SK-N-MC (cell line): ENCODE data around the gene IQSEC3.

Experiments
- DNase-seq: peaks from one replicate; pipeline ENCODE4 v3.0.0-alpha.2; 2011; ENCODE audit warnings: low read depth, low spot score
- H3K27ac ChIP-seq: fragments of 200-600 bp; sonication (generic); 2 replicates; pipeline ENCODE4 v1.5.1; 2016; ENCODE audit warnings: mixed run types
- H3K36me3 ChIP-seq: fragments of 200-600 bp; sonication (generic); 2 replicates; pipeline ENCODE4 v1.6.1; 2017; ENCODE audit warnings: antibody characterized with exemption, low read length, mixed read lengths; ENCODE audit not compliant: insufficient read depth
- H3K4me3 ChIP-seq: fragments of 200-600 bp; sonication (generic); 2 replicates; pipeline ENCODE4 v1.5.1; 2016
- H3K9ac ChIP-seq: fragments of 200-600 bp; sonication (generic); 2 replicates; pipeline ENCODE4 v1.8.0; 2017; ENCODE audit warnings: mixed run types, mixed read lengths; ENCODE audit not compliant: insufficient read length
- H3K9me3 ChIP-seq: fragments of 200-600 bp; sonication (generic); 2 replicates; pipeline ENCODE4 v1.6.1; 2017; ENCODE audit warnings: low read depth, mild to moderate bottlenecking, antibody characterized with exemption, low read length, moderate library complexity, mixed read lengths
- EZH2 ChIP-seq: fragments of 200-600 bp; sonication (generic); IDR thresholded peaks from one replicate; pipeline ENCODE4 v1.6.1; 2017; ENCODE audit warnings: antibody characterized with exemption
- FOXP2 ChIP-seq: optimal IDR thresholded peaks from 2 replicates; pipeline ENCODE3; 2011; ENCODE audit warnings: mild to moderate bottlenecking, moderate library complexity; ENCODE audit not compliant: insufficient read depth; ENCODE audit errors: extremely low read length, control extremely low read depth
- POLR2AphosphoS5 ChIP-seq: IDR thresholded peaks from 2 replicates; pipeline ENCODE4 v1.6.1; 2012; ENCODE audit warnings: mild to moderate bottlenecking, low read depth, low read length, borderline replicate concordance

IQSEC3 gene

DNA sequence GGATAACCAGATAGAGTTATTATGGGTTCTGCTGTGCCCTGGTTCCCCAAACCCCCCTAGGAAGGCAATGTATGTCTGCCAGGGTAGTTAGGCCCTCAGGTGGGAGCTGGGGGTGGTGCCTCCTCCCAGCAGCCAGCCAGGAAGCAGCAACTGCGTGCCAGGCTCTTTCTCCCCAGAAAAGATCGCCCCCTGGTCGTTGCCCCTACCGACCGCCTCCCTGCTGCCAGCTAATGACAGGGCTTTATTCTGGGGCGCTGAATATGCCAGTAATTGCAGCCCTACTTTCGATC lies 36.3 kb downstream of the IQSEC3 start:
- H3K9me3 ChIP-seq, result no peaks in the 10 kb centered on the region
- H3K9ac ChIP-seq, result no peak overlapping the region
- H3K27ac ChIP-seq, result no peak overlapping the region
- no peak overlapping the region for H3K4me3 ChIP-seq
- H3K36me3 ChIP-seq, result no peaks in the 10 kb centered on the region
- DNase-seq, result no peak
- TF ChIP-seq EZH2, result no peak
- no peak for TF ChIP-seq POLR2AphosphoS5
- TF ChIP-seq FOXP2, result no peak

DNA sequence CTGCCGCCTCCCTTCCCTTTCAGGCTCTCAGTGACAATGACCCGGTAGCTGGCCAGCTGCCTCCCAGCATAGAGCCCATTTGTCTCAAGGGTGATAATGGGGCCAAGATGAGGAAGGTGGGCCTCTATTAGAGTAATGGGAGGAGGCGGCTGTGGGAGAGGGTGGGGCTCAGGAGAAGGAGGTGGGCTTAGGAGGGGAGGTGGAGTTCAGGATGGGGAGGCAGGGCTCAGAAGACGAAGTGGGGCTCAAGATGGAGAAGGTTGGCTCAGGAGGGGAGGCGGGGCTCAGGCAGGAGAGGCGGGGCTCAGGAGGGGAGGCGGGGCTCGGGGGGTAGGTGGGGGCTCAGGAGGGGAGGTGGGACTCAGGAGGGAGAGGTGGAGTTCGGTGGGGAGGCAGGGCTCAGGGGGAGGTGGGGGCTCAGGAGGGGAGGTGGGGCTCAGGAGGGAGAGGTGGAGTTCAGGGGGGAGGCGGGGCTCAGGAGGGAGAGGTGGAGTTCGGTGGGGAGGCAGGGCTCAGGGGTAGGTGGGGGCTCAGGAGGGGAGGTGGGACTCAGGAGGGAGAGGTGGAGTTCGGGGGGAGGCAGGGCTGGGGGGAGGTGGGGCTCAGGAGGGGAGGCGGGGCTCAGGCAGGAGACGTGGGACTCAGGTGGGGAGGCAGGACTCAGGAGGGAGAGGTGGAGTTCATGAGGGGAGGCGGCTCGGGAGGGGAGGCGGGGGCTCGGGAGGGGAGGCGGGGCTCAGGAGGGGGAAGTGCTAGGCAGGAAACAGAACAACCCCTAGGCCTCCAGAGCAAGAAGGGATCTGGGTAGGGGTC lies 36.8 kb downstream of the IQSEC3 start:
- Histone ChIP-seq H3K4me3 (no peak overlapping the region), H3K36me3 (no peaks in the 10 kb centered on the region), H3K27ac (no peak overlapping the region), H3K9ac (no peak overlapping the region), H3K9me3 (no peaks in the 10 kb centered on the region)
- DNase-seq, result no peak
- TF ChIP-seq POLR2AphosphoS5, result no peak
- TF ChIP-seq EZH2, result no peak
- TF ChIP-seq FOXP2, result no peak

- no peak overlapping the region for H3K4me3 ChIP-seq
- no peaks in the 10 kb centered on the region for H3K9me3 ChIP-seq
- no peak overlapping the region for H3K27ac ChIP-seq
- no peak for DNase-seq
- TF ChIP-seq FOXP2, result no peak
- TF ChIP-seq POLR2AphosphoS5, result no peak
- no peak for TF ChIP-seq EZH2
- no peak overlapping the region for H3K9ac ChIP-seq
- H3K36me3 ChIP-seq, result no peaks in the 10 kb centered on the region
Observed at GRCh38 chr12:104551-105081, 38.0 kb downstream of the IQSEC3 start.

GRCh38 chr12:105696-106095 lies 39.1 kb downstream of the IQSEC3 start:
- Histone ChIP-seq H3K4me3 (no peak overlapping the region), H3K9ac (no peak overlapping the region), H3K9me3 (no peaks in the 10 kb centered on the region), H3K36me3 (no peaks in the 10 kb centered on the region), H3K27ac (no peak overlapping the region)
- DNase-seq, result no peak
- TF ChIP-seq POLR2AphosphoS5 (no peak), FOXP2 (no peak), EZH2 (no peak)

DNA sequence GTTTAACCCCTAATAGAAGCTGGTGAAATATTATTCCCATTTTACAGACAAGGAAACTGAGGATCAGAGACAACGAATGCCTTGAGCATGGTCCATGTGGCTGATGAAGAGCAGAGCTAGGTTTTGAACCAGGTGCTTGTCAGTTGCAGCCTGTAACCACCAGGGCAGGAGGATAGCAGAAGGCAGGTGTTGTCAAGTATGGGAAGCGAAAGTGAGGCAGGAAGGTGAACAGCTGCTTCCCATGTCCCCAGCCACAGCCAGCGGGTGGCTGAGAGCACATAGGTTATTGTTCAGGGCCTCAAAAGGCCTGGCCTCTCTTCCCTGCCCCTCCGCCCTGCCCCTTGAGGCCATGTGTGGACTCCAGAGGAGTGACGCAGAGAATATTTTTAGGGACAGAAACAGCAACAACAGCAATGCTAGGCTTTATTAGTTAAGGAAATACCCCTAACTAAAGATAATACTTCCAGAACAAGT lies 39.6 kb downstream of the IQSEC3 start:
- Histone ChIP-seq H3K36me3 (no peaks in the 10 kb centered on the region), H3K4me3 (no peak overlapping the region), H3K9me3 (no peaks in the 10 kb centered on the region), H3K27ac (no peak overlapping the region), H3K9ac (no peak overlapping the region)
- no peak for DNase-seq
- TF ChIP-seq FOXP2 (no peak), EZH2 (no peak), POLR2AphosphoS5 (no peak)

GRCh38 chr12:108594-108993 lies 42.0 kb downstream of the IQSEC3 start:
- H3K9ac ChIP-seq, result no peak overlapping the region
- TF ChIP-seq FOXP2 (no peak), EZH2 (no peak), POLR2AphosphoS5 (no peak)
- H3K27ac ChIP-seq, result no peak overlapping the region
- no peaks in the 10 kb centered on the region for H3K9me3 ChIP-seq
- H3K36me3 ChIP-seq, result no peaks in the 10 kb centered on the region
- no peak overlapping the region for H3K4me3 ChIP-seq
- no peak for DNase-seq

- no peaks in the 10 kb centered on the region for H3K36me3 ChIP-seq
- no peak for DNase-seq
Observed at GRCh38 chr12:109446-109845, 42.9 kb downstream of the IQSEC3 start.

DNA sequence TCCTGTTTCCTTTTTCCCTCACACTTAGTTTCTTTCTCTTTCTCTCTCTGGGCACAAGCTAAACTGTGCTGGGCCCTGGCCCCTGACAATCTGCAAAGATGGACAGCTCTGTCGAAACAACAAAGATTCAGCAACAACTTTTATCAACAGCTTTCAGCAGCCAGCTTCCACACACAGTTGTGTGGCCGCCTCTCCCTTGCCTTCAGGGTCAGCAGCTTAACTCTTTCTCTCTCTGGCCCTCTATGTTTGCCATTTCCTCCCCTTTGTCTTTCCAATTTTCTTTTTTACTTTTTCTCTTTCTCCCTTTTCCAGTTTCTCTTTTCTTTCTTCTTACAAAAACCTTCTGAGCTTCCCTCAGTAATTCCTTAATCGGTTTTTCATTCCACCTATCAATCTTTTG lies 43.3 kb downstream of the IQSEC3 start:
- DNase-seq, result no peak
- no peaks in the 10 kb centered on the region for H3K9me3 ChIP-seq
- no peak overlapping the region for H3K27ac ChIP-seq
- TF ChIP-seq EZH2 (no peak), FOXP2 (no peak), POLR2AphosphoS5 (no peak)
- H3K9ac ChIP-seq, result no peak overlapping the region
- H3K4me3 ChIP-seq, result no peak overlapping the region
- no peaks in the 10 kb centered on the region for H3K36me3 ChIP-seq

More at GRCh38 chr12:109446-109845, 42.9 kb downstream of the IQSEC3 start:
- Histone ChIP-seq H3K9me3 (no peaks in the 10 kb centered on the region), H3K4me3 (no peak overlapping the region), H3K27ac (no peak overlapping the region), H3K9ac (no peak overlapping the region)
- TF ChIP-seq FOXP2, result no peak
- no peak for TF ChIP-seq EZH2
- no peak for TF ChIP-seq POLR2AphosphoS5
